ENCODE measurements around the gene GSTA3.

Gene GSTA3

GRCh38 chr6:52858416-52858815 lies 51.1 kb downstream of the GSTA3 start:
- no peak for DNase-seq

- peak; percentile 45 for DNase-seq
Observed at GRCh38 chr6:52856137-52856536, 53.4 kb downstream of the GSTA3 start.

- no peak for DNase-seq
Observed at GRCh38 chr6:52849137-52849536, 60.4 kb downstream of the GSTA3 start.
